ENCODE data around the gene RUBCNL. TPM values are rescaled to one million over a fixed set of nuclear protein-coding genes. Genes with fewer than 3 reads are reported as not detected.
"Not testable (repeated sequence)": the region's sequence is repeated elsewhere in the genome, so short reads cannot be mapped to it uniquely, and the experiment has no call there.

The RUBCNL gene
- 10 to 100 TPM in 1 of 4 donors, 1 to 10 TPM in 3; 2.0 to 18.3 (median 5.0) TPM for total RNA-seq

GRCh38 chr13:46387064-46387851 lies at the start of gene RUBCNL:
RUBCNL (minus strand) TSS chr13:46387252; CDS start chr13:46372475, 14,777 bp downstream.
- no peak for DNase-seq (ENCODE audit: low spot score in 2 of 2)
- no peak for TF ChIP-seq EP300 (IDR thresholded peaks at IDR 0.05)
- TF ChIP-seq POLR2A (IDR thresholded peaks at IDR 0.05) = peak in 1 of 2 donors; percentile 23
- Histone ChIP-seq H3K36me3 (no peaks in the 10 kb centered on the region), H3K9me3 (no peaks in the 10 kb centered on the region), H3K4me3 (peak within 1 kb of the TSS; percentile 32 to 62 (median 58)), H3K4me1 (peaks cover 0 to 61% (median 29%) of the 10 kb centered on the region in 4 donors), H3K27ac (peak within 1 kb of the TSS in 3 of 4 donors; percentile 60 to 70 (median 61)), H3K27me3 (peaks cover 0 to 10% of the 10 kb centered on the region in 2 donors)
- WGBS, 2 donors = 6 to 7% methylated on average over 48 to 69 of the region's 70 CpGs

DNA sequence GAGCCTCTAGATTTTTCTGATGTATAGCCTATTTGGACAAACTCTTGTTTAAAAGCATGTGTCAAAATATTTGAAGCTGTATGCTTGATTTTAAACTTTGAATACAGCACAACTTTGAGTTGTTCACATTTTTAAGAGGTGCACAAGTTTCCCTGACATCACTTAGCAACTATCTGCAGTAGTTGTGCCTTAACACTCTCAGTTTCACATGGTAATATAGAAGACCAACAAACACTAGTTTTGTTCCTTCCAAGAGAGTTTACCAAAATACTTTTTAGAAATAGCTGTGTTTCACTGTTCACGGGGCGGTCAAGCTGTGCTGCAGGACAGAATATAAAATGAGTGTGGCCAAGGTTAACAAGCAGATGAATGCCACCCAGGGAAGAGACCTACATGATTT lies 42.5 kb upstream of the RUBCNL start:
- 69 to 71% methylated on average over 2 of the region's 2 CpGs for WGBS, 2 donors

DNA sequence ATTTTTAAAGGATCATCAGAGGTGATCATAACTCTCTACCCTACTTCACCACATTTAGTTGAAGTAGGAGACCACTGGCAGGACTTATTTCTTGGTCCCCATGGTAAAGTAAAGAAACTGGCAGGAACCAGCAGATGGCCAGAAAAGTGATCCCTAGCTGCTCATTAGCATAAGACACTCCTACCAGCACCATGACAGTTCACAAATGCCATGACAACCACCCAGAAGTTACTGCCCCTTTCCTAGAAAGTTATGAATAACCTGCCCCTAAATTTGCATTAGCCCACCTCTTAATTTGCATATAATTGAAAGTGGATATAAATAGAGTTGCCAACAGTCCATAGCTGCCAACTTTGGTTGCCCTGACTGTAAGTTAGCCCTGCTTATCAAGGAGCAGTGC lies 18.4 kb upstream of the RUBCNL start:
- TF ChIP-seq EP300 (IDR thresholded peaks at IDR 0.05) (no peak), POLR2A (IDR thresholded peaks at IDR 0.05) (no peak), CTCF (IDR thresholded peaks at IDR 0.05) (no peak)
- Histone ChIP-seq H3K36me3 (no peaks in the 10 kb centered on the region), H3K9me3 (no peaks in the 10 kb centered on the region), H3K4me1 (peaks cover 0 to 12% (median 5%) of the 10 kb centered on the region in 4 donors), H3K27ac (no peak overlapping the region), H3K4me3 (no peak overlapping the region), H3K27me3 (no peaks in the 10 kb centered on the region)
- no peak for DNase-seq (ENCODE audit: low spot score in 2 of 2)

More for the DNA sequence above, 42.5 kb upstream of the RUBCNL start:
- H3K4me1 ChIP-seq; H3K4me3 ChIP-seq; H3K9me3 ChIP-seq; H3K27me3 ChIP-seq; H3K36me3 ChIP-seq; H3K27ac ChIP-seq; DNase-seq (ENCODE audit: low spot score in 2 of 2): not testable (repeated sequence)

DNA sequence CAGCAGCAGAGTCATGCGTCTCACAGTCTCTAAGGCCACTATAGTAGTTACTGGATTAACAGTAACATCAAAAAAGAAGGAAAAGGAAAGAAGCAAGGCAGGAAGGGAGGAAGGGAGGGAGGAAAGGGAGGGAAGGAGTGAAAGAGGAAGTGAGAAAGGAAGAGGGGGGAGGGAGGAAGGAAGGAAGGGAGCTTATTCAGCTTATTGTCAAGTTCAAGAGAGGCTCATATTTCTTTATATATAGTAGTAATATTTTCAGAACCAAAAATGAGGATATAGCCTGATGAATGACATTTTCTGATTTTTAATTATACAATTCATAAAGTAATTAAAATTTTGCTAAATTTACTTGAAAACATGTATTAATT lies 17.7 kb upstream of the RUBCNL start:
- Histone ChIP-seq H3K9me3 (no peaks in the 10 kb centered on the region), H3K36me3 (no peaks in the 10 kb centered on the region), H3K4me1 (peaks cover 0 to 20% (median 5%) of the 10 kb centered on the region in 4 donors), H3K27ac (peak overlapping the region in 1 of 4 donors; percentile 36), H3K27me3 (no peaks in the 10 kb centered on the region), H3K4me3 (no peak overlapping the region)
- WGBS, 2 donors = 83 to 93% methylated on average over 1 of the region's 1 CpG
- TF ChIP-seq POLR2A (IDR thresholded peaks at IDR 0.05) (no peak), CTCF (IDR thresholded peaks at IDR 0.05) (no peak), EP300 (IDR thresholded peaks at IDR 0.05) (no peak)
- no peak for DNase-seq (ENCODE audit: low spot score in 2 of 2)

DNA sequence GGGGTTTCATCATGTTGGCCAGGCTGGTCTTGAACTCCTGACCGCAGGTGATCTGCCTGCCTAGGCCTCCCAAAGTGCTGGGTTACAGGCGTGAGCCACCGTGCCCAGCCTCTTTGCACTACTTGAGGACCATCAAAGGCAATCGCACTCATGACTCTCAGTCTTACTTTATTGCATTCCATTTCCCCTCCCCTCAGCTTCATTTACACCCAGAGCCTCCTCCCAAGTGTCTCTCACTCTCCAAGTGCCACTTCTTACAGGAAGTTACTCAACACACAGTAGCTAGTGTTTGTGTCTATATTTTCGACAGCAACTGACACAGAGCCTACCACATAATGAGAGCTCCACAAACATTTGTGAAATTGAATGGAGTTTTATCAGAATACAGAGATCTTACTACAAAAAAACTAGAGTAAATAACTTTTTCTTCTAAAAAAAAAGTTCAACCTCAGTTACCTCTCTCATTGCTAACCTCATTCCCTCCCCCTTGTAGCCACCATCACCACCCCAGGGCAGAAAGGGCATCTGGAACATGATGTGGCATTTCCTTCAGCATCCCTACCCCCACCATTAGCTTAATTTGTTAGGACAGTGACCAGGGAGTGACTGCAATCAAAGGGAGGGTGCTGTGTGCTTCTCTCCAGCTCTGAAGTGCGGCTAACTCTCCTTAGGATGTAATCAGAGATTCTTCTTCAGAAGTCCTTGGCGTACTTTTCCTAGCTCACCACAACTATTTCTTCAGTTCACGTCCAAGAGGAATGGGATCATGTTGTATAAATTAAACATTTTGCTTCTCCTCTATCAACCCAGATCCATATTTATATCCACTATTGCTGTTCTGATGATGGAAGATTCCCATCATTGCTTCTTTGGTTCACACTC lies 17.0 kb upstream of the RUBCNL start:
- no peak for DNase-seq (ENCODE audit: low spot score in 2 of 2)
- H3K27ac ChIP-seq = peak overlapping the region in 1 of 4 donors; percentile 36
- WGBS, 2 donors = 78 to 83% methylated on average over 8 of the region's 8 CpGs
- no peaks in the 10 kb centered on the region for H3K27me3 ChIP-seq
- no peak overlapping the region for H3K4me3 ChIP-seq
- H3K36me3 ChIP-seq = no peaks in the 10 kb centered on the region
- peaks cover 0 to 20% (median 5%) of the 10 kb centered on the region in 4 donors for H3K4me1 ChIP-seq
- H3K9me3 ChIP-seq = no peaks in the 10 kb centered on the region
- peak in 1 of 2 donors; percentile 71 for TF ChIP-seq EP300 (IDR thresholded peaks at IDR 0.05)
- no peak for TF ChIP-seq POLR2A (IDR thresholded peaks at IDR 0.05)

GRCh38 chr13:46402178-46402577 lies 15.1 kb upstream of the RUBCNL start:
- Histone ChIP-seq H3K27me3 (no peaks in the 10 kb centered on the region), H3K9me3 (no peaks in the 10 kb centered on the region), H3K27ac (no peak overlapping the region), H3K4me1 (peaks cover 0 to 20% (median 5%) of the 10 kb centered on the region in 4 donors), H3K4me3 (no peak overlapping the region), H3K36me3 (no peaks in the 10 kb centered on the region)
- WGBS, 2 donors = 79% methylated on average over 2 of the region's 2 CpGs
- DNase-seq (ENCODE audit: low spot score in 2 of 2) = no peak
- TF ChIP-seq EP300 (IDR thresholded peaks at IDR 0.05) (no peak), CTCF (IDR thresholded peaks at IDR 0.05) (no peak), POLR2A (IDR thresholded peaks at IDR 0.05) (no peak)

All from tibial nerve (tissue), 4 donors.